GM21390 (cell line): ENCODE measurements around the gene TFAP2A.

Experiments
- ATAC-seq: cut with Tn5 transposase; IDR thresholded peaks from one replicate; pipeline ENCODE4 v1.9.1; 2021; ENCODE audit not compliant: unreplicated experiment

The TFAP2A gene

GRCh38 chr6:10414756-10415616 lies at the start of gene TFAP2A:
Gene TFAP2A (minus strand): TSS chr6:10415074. CDS start chr6:10414991, 83 bp downstream.
- ATAC-seq = no peak

GRCh38 chr6:10463491-10464481 lies 48.9 kb upstream of the TFAP2A start:
- ATAC-seq = no peak

GRCh38 chr6:10463040-10463439 lies 48.2 kb upstream of the TFAP2A start:
- ATAC-seq = no peak

- ATAC-seq = no peak
Measured at GRCh38 chr6:10461850-10462249, 47.0 kb upstream of the TFAP2A start.

GRCh38 chr6:10460096-10460495 lies 45.2 kb upstream of the TFAP2A start:
- peak; percentile 94 for ATAC-seq

GRCh38 chr6:10458287-10458686 lies 43.4 kb upstream of the TFAP2A start:
- no peak for ATAC-seq

GRCh38 chr6:10453596-10453995 lies 38.7 kb upstream of the TFAP2A start:
- no peak for ATAC-seq

- no peak for ATAC-seq
Measured at GRCh38 chr6:10451828-10452509, 37.1 kb upstream of the TFAP2A start.

GRCh38 chr6:10451394-10451793 lies 36.5 kb upstream of the TFAP2A start:
- no peak for ATAC-seq

- ATAC-seq = no peak
Measured at GRCh38 chr6:10449751-10450150, 34.9 kb upstream of the TFAP2A start.

- no peak for ATAC-seq
Measured at GRCh38 chr6:10448096-10448495, 33.2 kb upstream of the TFAP2A start.

- ATAC-seq = no peak
Measured at GRCh38 chr6:10446548-10446947, 31.7 kb upstream of the TFAP2A start.

- ATAC-seq = no peak
Measured at GRCh38 chr6:10441655-10442009, 26.8 kb upstream of the TFAP2A start.

GRCh38 chr6:10441004-10441654 lies 26.3 kb upstream of the TFAP2A start:
- ATAC-seq = no peak

- no peak for ATAC-seq
Measured at GRCh38 chr6:10437891-10438290, 23.0 kb upstream of the TFAP2A start.

- peak; percentile 38 for ATAC-seq
Measured at GRCh38 chr6:10434235-10434634, 19.4 kb upstream of the TFAP2A start.

- ATAC-seq = no peak
Measured at GRCh38 chr6:10433322-10433721, 18.4 kb upstream of the TFAP2A start.

- ATAC-seq = no peak
Measured at GRCh38 chr6:10431423-10432164, 16.7 kb upstream of the TFAP2A start.

- peak; percentile 65 for ATAC-seq
Measured at GRCh38 chr6:10429638-10430427, 15.0 kb upstream of the TFAP2A start.
